Measurements from ENCODE around the gene EID2B. TPM values are rescaled to one million over a fixed set of nuclear protein-coding genes. Genes with fewer than 3 reads are reported as not detected.
A peak's percentile ranks its signal among the peaks of the same experiment; 100 is the strongest.

The EID2B gene
- total and polyA plus RNA-seq, 2 donors, result 5.3 to 6.9 TPM

DNA sequence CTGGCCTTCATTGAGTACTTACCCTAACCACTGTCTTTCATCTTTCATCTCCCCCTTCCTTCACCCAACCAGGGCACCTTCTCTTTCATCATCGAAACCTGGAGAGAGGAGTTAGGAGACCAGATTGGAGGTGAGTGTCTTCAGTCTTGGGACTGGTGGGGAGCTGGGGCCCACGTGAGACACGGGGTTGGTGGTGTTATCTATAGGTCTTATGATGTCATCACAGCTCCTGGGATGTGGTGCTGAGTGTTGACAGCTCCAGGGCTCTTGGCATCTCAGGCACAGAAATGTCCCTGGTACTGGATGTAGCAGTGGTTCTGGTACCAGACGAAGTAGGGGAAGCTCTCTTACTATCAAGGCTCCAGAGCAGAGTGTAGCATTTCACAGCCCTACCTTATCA is 32.1 kb downstream of the EID2B start:
- H3K4me3 ChIP-seq (ENCODE audit: low read depth, low read length), result no peak overlapping the region
- H3K27ac ChIP-seq (ENCODE audit: low read depth), result no peak overlapping the region
- H3K4me1 ChIP-seq (ENCODE audit: insufficient read depth), result no peaks in the 10 kb centered on the region
- DNase-seq (ENCODE audit: extremely low spot score), result no peak
- 42% methylated on average over 4 of the region's 4 CpGs for WGBS
- no peaks in the 10 kb centered on the region for H3K36me3 ChIP-seq (ENCODE audit: insufficient read depth)

DNA sequence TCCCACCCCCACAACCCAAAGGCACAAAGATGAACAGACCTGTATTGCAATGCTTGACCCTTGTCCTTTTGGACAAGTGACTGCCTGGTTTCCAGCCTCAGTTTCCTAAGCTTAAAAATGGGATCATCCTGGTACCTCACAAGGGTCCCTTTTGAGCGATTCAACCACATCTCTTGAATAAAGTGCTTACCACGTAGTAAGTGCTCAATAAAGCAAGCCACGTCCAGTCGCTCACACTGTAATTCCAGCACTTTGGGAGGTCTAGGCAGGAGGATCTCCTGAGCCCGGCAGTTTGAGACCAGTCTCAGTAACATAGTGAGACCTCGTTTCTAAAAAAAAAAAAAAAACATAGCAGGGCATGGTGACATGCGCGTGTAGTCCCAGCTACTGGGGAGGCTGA is 32.7 kb downstream of the EID2B start:
- H3K36me3 ChIP-seq (ENCODE audit: insufficient read depth), result no peaks in the 10 kb centered on the region
- no peak overlapping the region for H3K4me3 ChIP-seq (ENCODE audit: low read depth, low read length)
- no peaks in the 10 kb centered on the region for H3K4me1 ChIP-seq (ENCODE audit: insufficient read depth)
- DNase-seq (ENCODE audit: extremely low spot score), result no peak
- 83% methylated on average over 8 of the region's 8 CpGs for WGBS
- H3K27ac ChIP-seq (ENCODE audit: low read depth), result no peak overlapping the region

DNA sequence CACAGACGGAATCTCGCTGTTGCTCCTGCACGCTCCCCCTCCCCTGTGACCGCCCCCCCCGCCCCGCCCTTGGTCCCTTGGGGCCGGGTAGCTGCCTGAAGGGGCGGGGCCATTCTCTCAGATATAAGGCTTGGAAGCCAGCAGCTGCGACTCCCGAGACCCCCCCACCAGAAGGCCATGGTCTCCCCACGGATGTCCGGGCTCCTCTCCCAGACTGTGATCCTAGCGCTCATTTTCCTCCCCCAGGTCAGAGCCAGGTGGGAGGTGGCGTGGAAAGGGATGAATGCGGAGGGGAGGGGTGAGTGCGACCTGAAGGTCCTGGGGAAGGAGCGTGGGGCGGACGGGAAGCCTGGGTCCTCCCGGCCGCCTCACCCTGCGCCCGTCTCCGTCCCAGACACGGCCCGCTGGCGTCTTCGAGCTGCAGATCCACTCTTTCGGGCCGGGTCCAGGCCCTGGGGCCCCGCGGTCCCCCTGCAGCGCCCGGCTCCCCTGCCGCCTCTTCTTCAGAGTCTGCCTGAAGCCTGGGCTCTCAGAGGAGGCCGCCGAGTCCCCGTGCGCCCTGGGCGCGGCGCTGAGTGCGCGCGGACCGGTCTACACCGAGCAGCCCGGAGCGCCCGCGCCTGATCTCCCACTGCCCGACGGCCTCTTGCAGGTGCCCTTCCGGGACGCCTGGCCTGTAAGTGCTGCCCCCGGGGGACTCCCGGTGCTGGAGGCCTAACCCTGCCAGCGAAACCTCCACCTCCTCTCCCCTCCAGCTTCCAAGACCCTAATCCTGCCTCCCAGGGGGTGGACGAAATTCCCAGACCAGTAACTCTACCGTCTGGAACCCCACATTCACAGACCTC is 33.6 kb downstream of the EID2B start, which contains the start of gene DLL3:
TSS of gene DLL3 (plus strand) at position 150 of the 845 bp plus-strand sequence. CDS start at position 178, 28 bp downstream.
- no peak within 1 kb of the TSS for H3K4me3 ChIP-seq (ENCODE audit: low read depth, low read length)
- DNase-seq (ENCODE audit: extremely low spot score), result no peak
- no peaks in the 10 kb centered on the region for H3K36me3 ChIP-seq (ENCODE audit: insufficient read depth)
- 2% methylated on average over 60 of the region's 60 CpGs for WGBS
- no peak within 1 kb of the TSS for H3K27ac ChIP-seq (ENCODE audit: low read depth)
- no peaks in the 10 kb centered on the region for H3K4me1 ChIP-seq (ENCODE audit: insufficient read depth)

DNA sequence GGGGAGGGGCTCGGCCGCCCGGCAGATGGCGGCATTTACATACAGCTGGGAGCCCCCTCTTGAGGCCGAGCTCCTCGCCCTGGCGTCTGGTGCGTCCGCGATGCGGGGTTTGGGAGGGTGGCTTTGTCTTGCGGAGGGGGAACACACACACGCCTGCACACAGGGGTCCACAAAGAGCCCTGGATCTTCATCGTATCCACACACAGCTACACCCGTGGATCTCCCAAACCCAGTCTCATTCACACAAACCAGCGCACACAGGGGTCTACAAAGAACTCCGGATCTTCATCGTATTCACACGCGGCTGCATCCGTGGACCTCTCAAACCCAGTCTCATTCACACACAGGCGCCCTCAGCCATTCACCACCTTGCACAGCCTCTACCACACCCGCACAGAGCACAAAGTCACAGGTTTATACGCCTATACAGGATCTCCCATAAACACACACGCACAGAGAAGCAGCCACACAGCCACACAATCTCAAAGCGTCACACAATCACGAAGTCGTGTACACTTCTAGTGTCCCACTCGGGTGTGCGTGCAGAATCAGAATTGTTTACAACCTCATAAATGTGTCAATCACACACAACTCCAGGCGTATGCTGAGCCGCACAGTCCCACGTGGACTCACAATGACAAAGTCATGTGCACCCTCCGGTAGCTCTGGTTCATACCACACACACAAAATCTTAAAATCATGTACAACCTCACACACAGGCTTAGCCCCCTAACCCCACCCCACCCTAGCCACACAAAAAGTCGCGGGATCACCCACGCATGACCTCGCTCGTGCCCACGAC is 34.5 kb downstream of the EID2B start:
- Histone ChIP-seq H3K4me3 (ENCODE audit: low read depth, low read length) (no peak overlapping the region), H3K4me1 (ENCODE audit: insufficient read depth) (no peaks in the 10 kb centered on the region), H3K36me3 (ENCODE audit: insufficient read depth) (no peaks in the 10 kb centered on the region), H3K27ac (ENCODE audit: low read depth) (no peak overlapping the region)
- 1% methylated on average over 40 of the region's 40 CpGs for WGBS
- no peak for DNase-seq (ENCODE audit: extremely low spot score)

DNA sequence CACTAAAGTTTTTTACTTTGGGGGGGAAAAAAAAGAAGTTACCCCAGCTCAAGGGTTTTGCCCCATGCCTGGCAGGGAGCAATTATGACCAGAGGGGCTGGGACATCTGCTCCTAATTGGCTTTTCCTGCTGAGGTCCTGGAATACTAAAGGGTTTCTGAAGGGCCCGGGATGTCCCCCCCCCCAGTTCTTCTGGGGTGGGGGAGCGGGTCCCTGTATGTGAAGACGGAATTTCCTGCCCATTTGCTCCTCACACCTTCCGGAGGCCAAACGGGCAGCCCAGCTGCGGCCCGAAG is 35.0 kb downstream of the EID2B start:
- Histone ChIP-seq H3K27ac (ENCODE audit: low read depth) (no peak overlapping the region), H3K4me1 (ENCODE audit: insufficient read depth) (no peaks in the 10 kb centered on the region), H3K4me3 (ENCODE audit: low read depth, low read length) (no peak overlapping the region), H3K36me3 (ENCODE audit: insufficient read depth) (no peaks in the 10 kb centered on the region)
- WGBS, result 0% methylated on average over 7 of the region's 7 CpGs
- no peak for DNase-seq (ENCODE audit: extremely low spot score)

DNA sequence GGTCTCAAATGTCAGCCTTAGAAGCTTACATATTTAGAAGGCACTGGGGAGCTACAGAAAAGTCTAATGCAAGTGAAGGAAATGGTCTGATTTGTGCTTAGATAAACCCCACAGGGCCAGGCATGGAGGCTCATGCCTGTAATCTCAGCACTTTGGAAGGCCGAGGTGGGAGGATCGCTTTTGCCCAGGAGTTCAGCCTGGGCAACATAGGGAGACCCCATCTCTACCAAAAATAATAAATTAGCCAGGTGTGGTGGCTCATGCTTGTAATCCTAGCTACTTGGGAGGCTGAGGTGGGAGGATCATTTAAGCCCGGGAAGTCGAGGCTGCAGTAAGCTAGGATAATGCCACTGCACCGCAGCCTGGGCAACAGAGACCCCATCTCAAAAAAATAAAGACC is 36.6 kb downstream of the EID2B start:
- Histone ChIP-seq H3K4me1 (ENCODE audit: insufficient read depth) (no peaks in the 10 kb centered on the region), H3K36me3 (ENCODE audit: insufficient read depth) (no peaks in the 10 kb centered on the region), H3K4me3 (ENCODE audit: low read depth, low read length) (no peak overlapping the region), H3K27ac (ENCODE audit: low read depth) (no peak overlapping the region)
- DNase-seq (ENCODE audit: extremely low spot score), result no peak
- 76% methylated on average over 5 of the region's 5 CpGs for WGBS

DNA sequence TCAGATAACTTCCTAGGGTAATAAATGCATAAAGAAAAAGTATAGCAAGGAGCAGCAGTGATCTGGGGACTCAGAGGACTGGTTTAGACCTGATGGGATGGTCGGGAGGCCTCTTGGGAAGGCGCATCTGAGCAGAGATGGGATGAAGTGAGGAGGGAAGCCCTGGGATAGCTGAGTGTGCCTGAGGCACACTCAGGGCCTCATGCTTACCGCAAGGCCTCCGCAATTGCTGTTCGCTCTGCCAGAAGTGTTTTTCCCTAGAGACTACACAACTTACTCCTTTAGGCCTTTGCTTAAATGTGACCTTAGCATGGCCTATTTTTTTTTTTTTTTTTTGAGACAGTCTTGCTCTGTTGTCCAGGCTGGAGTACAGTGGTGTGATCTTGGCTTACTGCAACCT is 38.0 kb downstream of the EID2B start:
- 80% methylated on average over 5 of the region's 5 CpGs for WGBS
- no peaks in the 10 kb centered on the region for H3K4me1 ChIP-seq (ENCODE audit: insufficient read depth)
- no peak overlapping the region for H3K27ac ChIP-seq (ENCODE audit: low read depth)
- DNase-seq (ENCODE audit: extremely low spot score), result no peak
- no peak overlapping the region for H3K4me3 ChIP-seq (ENCODE audit: low read depth, low read length)
- no peaks in the 10 kb centered on the region for H3K36me3 ChIP-seq (ENCODE audit: insufficient read depth)

DNA sequence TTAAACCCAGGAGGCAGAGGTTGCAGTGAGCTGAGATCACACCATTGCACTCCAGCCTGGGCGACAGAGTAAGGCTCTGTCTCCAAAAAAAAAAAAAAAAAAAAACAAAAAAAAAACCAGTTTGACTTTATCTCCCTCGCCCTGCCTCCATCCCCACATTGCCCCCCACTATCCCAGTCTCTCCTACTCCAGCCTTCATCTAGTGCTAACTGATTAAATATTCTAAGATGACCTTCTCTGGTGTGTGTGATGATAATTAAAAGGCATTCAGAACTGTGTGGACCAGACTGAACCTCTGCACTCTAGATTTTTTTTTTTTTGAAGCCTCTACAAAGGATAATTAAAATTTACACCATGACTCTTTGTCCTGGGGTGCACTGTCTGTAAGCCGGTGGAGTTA is 39.9 kb downstream of the EID2B start:
- H3K36me3 ChIP-seq (ENCODE audit: insufficient read depth), result no peaks in the 10 kb centered on the region
- H3K4me1 ChIP-seq (ENCODE audit: insufficient read depth), result no peaks in the 10 kb centered on the region
- 80% methylated on average over 3 of the region's 3 CpGs for WGBS
- no peak for DNase-seq (ENCODE audit: extremely low spot score)
- no peak overlapping the region for H3K27ac ChIP-seq (ENCODE audit: low read depth)
- no peak overlapping the region for H3K4me3 ChIP-seq (ENCODE audit: low read depth, low read length)

DNA sequence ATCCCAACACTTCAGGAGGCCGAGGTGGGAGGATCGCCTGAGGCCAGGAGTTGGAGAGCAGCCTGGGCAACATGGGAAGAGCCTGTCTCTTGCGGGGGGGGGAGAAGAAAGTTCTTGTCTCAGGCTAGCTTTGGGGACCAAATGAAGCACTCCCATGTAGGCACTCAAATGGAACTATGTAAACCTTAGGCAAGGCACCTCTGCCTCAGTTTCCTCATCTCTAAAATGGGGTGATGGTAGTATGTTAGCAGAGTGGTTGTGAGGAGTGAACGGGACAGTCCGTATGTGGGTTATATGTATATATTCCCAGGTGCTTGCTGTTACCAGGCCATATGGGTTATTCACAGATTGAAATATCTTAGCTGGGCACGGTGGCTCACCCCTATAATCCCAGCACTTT is 40.4 kb downstream of the EID2B start:
- 93% methylated on average over 6 of the region's 6 CpGs for WGBS
- DNase-seq (ENCODE audit: extremely low spot score), result no peak
- Histone ChIP-seq H3K4me3 (ENCODE audit: low read depth, low read length) (no peak overlapping the region), H3K36me3 (ENCODE audit: insufficient read depth) (no peaks in the 10 kb centered on the region), H3K27ac (ENCODE audit: low read depth) (no peak overlapping the region), H3K4me1 (ENCODE audit: insufficient read depth) (no peaks in the 10 kb centered on the region)

DNA sequence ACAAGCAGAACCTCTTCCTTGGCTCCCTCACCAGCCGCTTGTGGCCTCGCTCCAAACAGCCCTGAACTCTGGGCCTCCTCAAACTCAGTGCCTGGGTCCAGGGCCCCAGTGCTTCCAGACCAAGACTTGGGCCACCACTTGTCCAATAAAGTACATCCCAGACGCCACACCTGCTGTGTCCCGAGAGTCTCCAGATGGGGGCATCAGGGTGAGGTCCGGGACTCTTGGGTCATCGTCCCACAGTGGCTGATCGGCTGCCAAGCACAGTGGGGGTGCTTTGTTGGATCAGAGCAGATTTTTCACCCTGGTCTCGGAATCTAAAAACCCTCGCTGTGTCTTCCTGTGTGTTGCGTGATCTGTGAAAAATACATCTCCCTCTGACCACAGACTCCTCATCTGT is 42.9 kb downstream of the EID2B start:
- no peak for DNase-seq (ENCODE audit: extremely low spot score)
- Histone ChIP-seq H3K27ac (ENCODE audit: low read depth) (no peak overlapping the region), H3K4me3 (ENCODE audit: low read depth, low read length) (no peak overlapping the region), H3K36me3 (ENCODE audit: insufficient read depth) (peaks cover 2% of the 10 kb centered on the region), H3K4me1 (ENCODE audit: insufficient read depth) (no peaks in the 10 kb centered on the region)
- WGBS, result 79% methylated on average over 10 of the region's 10 CpGs

DNA sequence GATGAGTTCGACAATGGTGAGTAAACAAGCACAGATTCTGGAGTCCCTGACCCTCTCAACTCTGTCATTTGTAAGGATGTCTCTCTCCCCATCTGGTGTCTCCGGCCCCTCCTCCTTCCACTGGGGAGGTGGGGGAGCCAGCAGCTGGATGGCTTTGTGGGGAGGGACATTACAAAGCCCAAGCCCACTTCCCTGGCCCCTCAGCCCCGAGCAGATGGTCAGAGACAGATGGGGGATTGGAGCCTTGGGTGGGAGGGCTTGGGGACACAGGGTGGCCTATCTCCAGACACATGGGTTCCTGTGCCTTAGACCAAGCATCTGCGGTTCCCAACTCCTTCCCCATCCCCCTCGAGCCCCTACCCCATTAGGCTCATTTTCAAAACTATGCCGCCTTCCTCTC is 49.5 kb downstream of the EID2B start:
- Histone ChIP-seq H3K4me3 (ENCODE audit: low read depth, low read length) (no peak overlapping the region), H3K27ac (ENCODE audit: low read depth) (no peak overlapping the region), H3K4me1 (ENCODE audit: insufficient read depth) (no peaks in the 10 kb centered on the region), H3K36me3 (ENCODE audit: insufficient read depth) (peaks cover 2% of the 10 kb centered on the region)
- WGBS, result 72% methylated on average over 6 of the region's 6 CpGs
- DNase-seq (ENCODE audit: extremely low spot score), result no peak

DNA sequence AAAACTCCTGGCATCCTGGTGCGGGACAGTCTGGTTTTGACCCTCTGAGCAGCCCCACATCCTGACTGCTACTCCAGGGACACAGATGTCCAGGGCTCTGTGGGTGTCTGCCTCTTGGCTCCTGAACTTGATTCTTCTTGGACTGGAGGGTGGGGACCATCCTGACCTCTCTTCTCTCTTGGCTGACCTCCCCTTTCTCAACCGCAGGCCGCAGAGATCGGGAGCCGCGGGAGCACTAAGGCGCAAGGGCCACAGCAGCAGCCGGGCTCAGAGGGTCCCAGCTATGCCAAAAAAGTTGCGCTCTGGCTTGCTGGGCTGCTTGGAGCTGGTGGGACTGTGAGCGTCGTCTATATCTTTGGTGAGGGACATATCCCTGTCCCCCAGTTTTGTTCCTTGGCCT is 51.0 kb downstream of the EID2B start:
- no peak overlapping the region for H3K27ac ChIP-seq (ENCODE audit: low read depth)
- peak overlapping the region; percentile 90 for H3K4me3 ChIP-seq (ENCODE audit: low read depth, low read length)
- H3K36me3 ChIP-seq (ENCODE audit: insufficient read depth), result peaks cover 2% of the 10 kb centered on the region
- no peak for DNase-seq (ENCODE audit: extremely low spot score)
- no peaks in the 10 kb centered on the region for H3K4me1 ChIP-seq (ENCODE audit: insufficient read depth)
- 74% methylated on average over 11 of the region's 11 CpGs for WGBS

DNA sequence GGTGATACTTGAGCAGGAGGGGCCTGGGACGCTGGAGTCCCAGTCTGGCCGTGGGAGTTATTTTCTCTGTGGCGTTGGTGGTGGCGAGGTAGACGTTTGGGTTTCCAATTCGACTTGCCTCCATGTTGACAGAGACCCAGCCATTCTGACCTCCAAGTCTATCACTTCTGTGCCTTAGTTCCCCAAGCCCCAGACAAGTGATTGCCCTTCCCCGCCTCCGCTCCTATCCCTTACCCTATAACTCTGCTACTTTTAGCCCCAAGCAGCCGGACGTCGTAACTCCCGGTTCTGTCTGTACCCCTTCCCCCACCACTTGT is 51.5 kb downstream of the EID2B start:
- no peaks in the 10 kb centered on the region for H3K4me1 ChIP-seq (ENCODE audit: insufficient read depth)
- no peak overlapping the region for H3K27ac ChIP-seq (ENCODE audit: low read depth)
- WGBS, result under 1% methylated on average over 12 of the region's 12 CpGs
- H3K4me3 ChIP-seq (ENCODE audit: low read depth, low read length), result peak overlapping the region; percentile 90
- no peak for DNase-seq (ENCODE audit: extremely low spot score)
- peaks cover 2% of the 10 kb centered on the region for H3K36me3 ChIP-seq (ENCODE audit: insufficient read depth)

Measured in urinary bladder (tissue), 4 donors.